Cardiac ventricle fibroblast (primary cell): Measurements from ENCODE around the gene ERCC4. TPM values are rescaled to one million over a fixed set of nuclear protein-coding genes. Genes with fewer than 3 reads are reported as not detected.

Source experiments
- total RNA-seq: library from RNA; depleted of rRNA; stranded (reverse); fragments of >200 nt; gene quantifications from 2 replicates; pipeline ENCODE4 v1.2.3, GENCODE V29; 2015

The ERCC4 gene
- total RNA-seq: 5.9 and 7.8 TPM in 2 replicates

GRCh38 chr16:13919683-13920509 lies at the start of gene ERCC4:
Gene ERCC4, plus strand, starts transcription at chr16:13920154. Its CDS starts 12 bp downstream, at chr16:13920166.

Other genes starting within 250 kb of the ERCC4 start
- 11.7 and 12.6 TPM in 2 replicates for gene MRTFB, start 151.2 kb downstream of the ERCC4 start, total RNA-seq